ENCODE data around the gene TBC1D4.
"Not testable (repeated sequence)": the region's sequence is repeated elsewhere in the genome, so short reads cannot be mapped to it uniquely, and the experiment has no call there.

Gene TBC1D4

GRCh38 chr13:75307370-75307949, 174.5 kb downstream of the TBC1D4 start:
- Histone ChIP-seq H3K27me3 (ENCODE audit: control insufficient read depth, insufficient read depth, low read length) (no peaks in the 10 kb centered on the region), H3K4me3 (ENCODE audit: low read length) (no peak overlapping the region), H3K36me3 (ENCODE audit: control insufficient read depth, insufficient read depth, low read length) (no peaks in the 10 kb centered on the region), H3K4me1 (ENCODE audit: control insufficient read depth, insufficient read depth, low read length) (no peaks in the 10 kb centered on the region; the same call in 1 of the 2 replicates), H3K9me3 (ENCODE audit: control insufficient read depth, insufficient read depth, low read length) (no peaks in the 10 kb centered on the region), H3K27ac (ENCODE audit: low read length) (no peak overlapping the region)
- DNase-seq (ENCODE audit: low read depth, low spot score): no peak
- no CpG with 5 or more reads among the region's 6 CpGs for WGBS (ENCODE audit: insufficient coverage, insufficient read length)

- not testable (repeated sequence) for H3K27me3 ChIP-seq (ENCODE audit: control insufficient read depth, insufficient read depth, low read length); H3K4me3 ChIP-seq (ENCODE audit: low read length); H3K36me3 ChIP-seq (ENCODE audit: control insufficient read depth, insufficient read depth, low read length); DNase-seq (ENCODE audit: low read depth, low spot score); H3K27ac ChIP-seq (ENCODE audit: low read length); H3K9me3 ChIP-seq (ENCODE audit: control insufficient read depth, insufficient read depth, low read length); H3K4me1 ChIP-seq (ENCODE audit: control insufficient read depth, insufficient read depth, low read length)
- WGBS (ENCODE audit: insufficient coverage, insufficient read length): no CpG with 5 or more reads among the region's 1 CpG
Observed at GRCh38 chr13:75306967-75307366, 175.0 kb downstream of the TBC1D4 start.

GRCh38 chr13:75305059-75305458, 176.9 kb downstream of the TBC1D4 start:
- DNase-seq (ENCODE audit: low read depth, low spot score): no peak
- Histone ChIP-seq H3K36me3 (ENCODE audit: control insufficient read depth, insufficient read depth, low read length) (no peaks in the 10 kb centered on the region), H3K27me3 (ENCODE audit: control insufficient read depth, insufficient read depth, low read length) (no peaks in the 10 kb centered on the region), H3K4me3 (ENCODE audit: low read length) (no peak overlapping the region), H3K9me3 (ENCODE audit: control insufficient read depth, insufficient read depth, low read length) (no peaks in the 10 kb centered on the region), H3K27ac (ENCODE audit: low read length) (no peak overlapping the region), H3K4me1 (ENCODE audit: control insufficient read depth, insufficient read depth, low read length) (no peaks in the 10 kb centered on the region; the same call in 1 of the 2 replicates)
- WGBS (ENCODE audit: insufficient coverage, insufficient read length): no CpG with 5 or more reads among the region's 2 CpGs

- WGBS (ENCODE audit: insufficient coverage, insufficient read length): no CpG with 5 or more reads among the region's 4 CpGs
Observed at GRCh38 chr13:75303263-75303662, 178.7 kb downstream of the TBC1D4 start.

GRCh38 chr13:75302071-75302698, 179.8 kb downstream of the TBC1D4 start:
- Histone ChIP-seq H3K27me3 (ENCODE audit: control insufficient read depth, insufficient read depth, low read length) (no peaks in the 10 kb centered on the region), H3K4me1 (ENCODE audit: control insufficient read depth, insufficient read depth, low read length) (no peaks in the 10 kb centered on the region), H3K36me3 (ENCODE audit: control insufficient read depth, insufficient read depth, low read length) (no peaks in the 10 kb centered on the region), H3K4me3 (ENCODE audit: low read length) (no peak overlapping the region), H3K9me3 (ENCODE audit: control insufficient read depth, insufficient read depth, low read length) (no peaks in the 10 kb centered on the region), H3K27ac (ENCODE audit: low read length) (no peak overlapping the region)
- no CpG with 5 or more reads among the region's 10 CpGs for WGBS (ENCODE audit: insufficient coverage, insufficient read length)
- no peak for DNase-seq (ENCODE audit: low read depth, low spot score)

More at GRCh38 chr13:75303263-75303662, 178.7 kb downstream of the TBC1D4 start:
- H3K4me3 ChIP-seq (ENCODE audit: low read length): no peak overlapping the region
- H3K27ac ChIP-seq (ENCODE audit: low read length): no peak overlapping the region
- H3K4me1 ChIP-seq (ENCODE audit: control insufficient read depth, insufficient read depth, low read length): no peaks in the 10 kb centered on the region; the same call in 1 of the 2 replicates
- H3K36me3 ChIP-seq (ENCODE audit: control insufficient read depth, insufficient read depth, low read length): no peaks in the 10 kb centered on the region
- H3K27me3 ChIP-seq (ENCODE audit: control insufficient read depth, insufficient read depth, low read length): no peaks in the 10 kb centered on the region
- no peaks in the 10 kb centered on the region for H3K9me3 ChIP-seq (ENCODE audit: control insufficient read depth, insufficient read depth, low read length)
- DNase-seq (ENCODE audit: low read depth, low spot score): no peak

GRCh38 chr13:75299913-75300862, 181.8 kb downstream of the TBC1D4 start:
- WGBS (ENCODE audit: insufficient coverage, insufficient read length): no CpG with 5 or more reads among the region's 4 CpGs
- Histone ChIP-seq H3K36me3 (ENCODE audit: control insufficient read depth, insufficient read depth, low read length) (no peaks in the 10 kb centered on the region), H3K27ac (ENCODE audit: low read length) (no peak overlapping the region), H3K9me3 (ENCODE audit: control insufficient read depth, insufficient read depth, low read length) (no peaks in the 10 kb centered on the region), H3K27me3 (ENCODE audit: control insufficient read depth, insufficient read depth, low read length) (no peaks in the 10 kb centered on the region), H3K4me3 (ENCODE audit: low read length) (no peak overlapping the region), H3K4me1 (ENCODE audit: control insufficient read depth, insufficient read depth, low read length) (no peaks in the 10 kb centered on the region)
- no peak for DNase-seq (ENCODE audit: low read depth, low spot score)

- no peaks in the 10 kb centered on the region for H3K36me3 ChIP-seq (ENCODE audit: control insufficient read depth, insufficient read depth, low read length)
- no peaks in the 10 kb centered on the region for H3K27me3 ChIP-seq (ENCODE audit: control insufficient read depth, insufficient read depth, low read length)
- no peaks in the 10 kb centered on the region for H3K4me1 ChIP-seq (ENCODE audit: control insufficient read depth, insufficient read depth, low read length)
- H3K4me3 ChIP-seq (ENCODE audit: low read length): no peak overlapping the region
- H3K9me3 ChIP-seq (ENCODE audit: control insufficient read depth, insufficient read depth, low read length): no peaks in the 10 kb centered on the region
- WGBS (ENCODE audit: insufficient coverage, insufficient read length): no CpG with 5 or more reads among the region's 5 CpGs
- no peak for DNase-seq (ENCODE audit: low read depth, low spot score)
- no peak overlapping the region for H3K27ac ChIP-seq (ENCODE audit: low read length)
Observed at GRCh38 chr13:75299246-75299645, 182.7 kb downstream of the TBC1D4 start.

GRCh38 chr13:75296641-75297040, 185.3 kb downstream of the TBC1D4 start:
- no peak for DNase-seq (ENCODE audit: low read depth, low spot score)
- no CpG with 5 or more reads among the region's 1 CpG for WGBS (ENCODE audit: insufficient coverage, insufficient read length)
- Histone ChIP-seq H3K27ac (ENCODE audit: low read length) (no peak overlapping the region), H3K4me3 (ENCODE audit: low read length) (no peak overlapping the region), H3K9me3 (ENCODE audit: control insufficient read depth, insufficient read depth, low read length) (no peaks in the 10 kb centered on the region), H3K27me3 (ENCODE audit: control insufficient read depth, insufficient read depth, low read length) (no peaks in the 10 kb centered on the region), H3K4me1 (ENCODE audit: control insufficient read depth, insufficient read depth, low read length) (no peaks in the 10 kb centered on the region), H3K36me3 (ENCODE audit: control insufficient read depth, insufficient read depth, low read length) (no peaks in the 10 kb centered on the region)

- DNase-seq (ENCODE audit: low read depth, low spot score): no peak
- H3K9me3 ChIP-seq (ENCODE audit: control insufficient read depth, insufficient read depth, low read length): no peaks in the 10 kb centered on the region
- no peak overlapping the region for H3K4me3 ChIP-seq (ENCODE audit: low read length)
- H3K27me3 ChIP-seq (ENCODE audit: control insufficient read depth, insufficient read depth, low read length): no peaks in the 10 kb centered on the region
- no peaks in the 10 kb centered on the region for H3K36me3 ChIP-seq (ENCODE audit: control insufficient read depth, insufficient read depth, low read length)
- H3K27ac ChIP-seq (ENCODE audit: low read length): no peak overlapping the region
- WGBS (ENCODE audit: insufficient coverage, insufficient read length): no CpG with 5 or more reads among the region's 3 CpGs
- no peaks in the 10 kb centered on the region for H3K4me1 ChIP-seq (ENCODE audit: control insufficient read depth, insufficient read depth, low read length)
Observed at GRCh38 chr13:75295201-75295600, 186.8 kb downstream of the TBC1D4 start.

GRCh38 chr13:75294110-75294509, 187.9 kb downstream of the TBC1D4 start:
- H3K27me3 ChIP-seq (ENCODE audit: control insufficient read depth, insufficient read depth, low read length): no peaks in the 10 kb centered on the region
- no peak overlapping the region for H3K4me3 ChIP-seq (ENCODE audit: low read length)
- no peaks in the 10 kb centered on the region for H3K4me1 ChIP-seq (ENCODE audit: control insufficient read depth, insufficient read depth, low read length)
- no peak for DNase-seq (ENCODE audit: low read depth, low spot score)
- H3K9me3 ChIP-seq (ENCODE audit: control insufficient read depth, insufficient read depth, low read length): no peaks in the 10 kb centered on the region
- H3K36me3 ChIP-seq (ENCODE audit: control insufficient read depth, insufficient read depth, low read length): no peaks in the 10 kb centered on the region
- H3K27ac ChIP-seq (ENCODE audit: low read length): no peak overlapping the region

Data from iPS DF 6.9 (cell line).